ENCODE measurements around the gene GSTM4. TPM values are rescaled to one million over a fixed set of nuclear protein-coding genes. Genes with fewer than 3 reads are reported as not detected.

The GSTM4 gene
- total RNA-seq, 4 donors from 2014 or later, result 33.1 to 43.1 (median 39.1) TPM

GRCh38 chr1:109641861-109642260 lies 14.0 kb upstream of the GSTM4 start:
- H3K4me3 ChIP-seq, result no peak overlapping the region
- H3K27me3 ChIP-seq, result no peaks in the 10 kb centered on the region
- peaks cover 8 to 17% (median 10%) of the 10 kb centered on the region in 4 donors for H3K4me1 ChIP-seq
- no peaks in the 10 kb centered on the region for H3K9me3 ChIP-seq
- H3K36me3 ChIP-seq, result no peaks in the 10 kb centered on the region
- intact Hi-C loops (cut with DNase I), result loop anchor here (5.0 kb wide), 3 partner anchors 45 to 340 kb away; partner anchors contain the start of genes AHCYL1 and GSTM1
- H3K27ac ChIP-seq (replicated peaks in 1 of 4), result no peak overlapping the region
- TF ChIP-seq, protein P1, sequence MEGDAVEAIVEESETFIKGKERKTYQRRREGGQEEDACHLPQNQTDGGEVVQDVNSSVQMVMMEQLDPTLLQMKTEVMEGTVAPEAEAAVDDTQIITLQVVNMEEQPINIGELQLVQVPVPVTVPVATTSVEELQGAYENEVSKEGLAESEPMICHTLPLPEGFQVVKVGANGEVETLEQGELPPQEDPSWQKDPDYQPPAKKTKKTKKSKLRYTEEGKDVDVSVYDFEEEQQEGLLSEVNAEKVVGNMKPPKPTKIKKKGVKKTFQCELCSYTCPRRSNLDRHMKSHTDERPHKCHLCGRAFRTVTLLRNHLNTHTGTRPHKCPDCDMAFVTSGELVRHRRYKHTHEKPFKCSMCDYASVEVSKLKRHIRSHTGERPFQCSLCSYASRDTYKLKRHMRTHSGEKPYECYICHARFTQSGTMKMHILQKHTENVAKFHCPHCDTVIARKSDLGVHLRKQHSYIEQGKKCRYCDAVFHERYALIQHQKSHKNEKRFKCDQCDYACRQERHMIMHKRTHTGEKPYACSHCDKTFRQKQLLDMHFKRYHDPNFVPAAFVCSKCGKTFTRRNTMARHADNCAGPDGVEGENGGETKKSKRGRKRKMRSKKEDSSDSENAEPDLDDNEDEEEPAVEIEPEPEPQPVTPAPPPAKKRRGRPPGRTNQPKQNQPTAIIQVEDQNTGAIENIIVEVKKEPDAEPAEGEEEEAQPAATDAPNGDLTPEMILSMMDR (IDR thresholded peaks at IDR 0.05), result no peak
- TF ChIP-seq POLR2AphosphoS5 (IDR thresholded peaks at IDR 0.05), result no peak
- TF ChIP-seq EP300 (IDR thresholded peaks at IDR 0.05), result no peak
- TF ChIP-seq POLR2A (IDR thresholded peaks at IDR 0.05; ENCODE audit: low read depth), result no peak
- 76% methylated on average over 2 of the region's 2 CpGs for WGBS
- peak; percentile 47 for DNase-seq (ENCODE audit: extremely low spot score)

DNA sequence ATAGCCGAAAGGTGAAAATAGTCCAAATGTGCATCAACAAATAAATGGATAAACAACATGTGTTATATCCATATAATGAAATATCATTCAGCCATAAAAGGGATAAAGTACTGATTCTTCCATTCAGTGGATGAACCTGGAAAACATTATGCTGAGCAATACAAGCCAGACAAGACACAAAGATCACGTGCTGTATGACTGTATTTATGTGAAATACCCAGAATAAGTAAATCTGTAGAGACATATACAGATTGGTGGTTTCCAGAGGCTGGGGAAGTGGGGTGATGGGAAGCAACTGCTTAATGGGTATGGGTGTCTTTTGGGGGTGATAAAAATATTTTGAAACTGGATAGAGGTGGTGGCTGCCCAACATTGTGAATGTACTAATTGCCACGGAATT lies 13.3 kb upstream of the GSTM4 start:
- Histone ChIP-seq H3K27me3 (no peaks in the 10 kb centered on the region), H3K36me3 (no peaks in the 10 kb centered on the region), H3K9me3 (no peaks in the 10 kb centered on the region), H3K27ac (replicated peaks in 1 of 4) (no peak overlapping the region), H3K4me1 (peaks cover 8 to 17% (median 10%) of the 10 kb centered on the region in 4 donors), H3K4me3 (no peak overlapping the region)
- intact Hi-C loops (cut with DNase I), result loop anchor here (5.0 kb wide), 3 partner anchors 45 to 340 kb away; partner anchors contain the start of genes AHCYL1 and GSTM1
- DNase-seq (ENCODE audit: extremely low spot score), result peak; percentile 19
- WGBS, result 62% methylated on average over 3 of the region's 3 CpGs
- TF ChIP-seq EP300 (IDR thresholded peaks at IDR 0.05), result no peak
- TF ChIP-seq POLR2AphosphoS5 (IDR thresholded peaks at IDR 0.05), result no peak

DNA sequence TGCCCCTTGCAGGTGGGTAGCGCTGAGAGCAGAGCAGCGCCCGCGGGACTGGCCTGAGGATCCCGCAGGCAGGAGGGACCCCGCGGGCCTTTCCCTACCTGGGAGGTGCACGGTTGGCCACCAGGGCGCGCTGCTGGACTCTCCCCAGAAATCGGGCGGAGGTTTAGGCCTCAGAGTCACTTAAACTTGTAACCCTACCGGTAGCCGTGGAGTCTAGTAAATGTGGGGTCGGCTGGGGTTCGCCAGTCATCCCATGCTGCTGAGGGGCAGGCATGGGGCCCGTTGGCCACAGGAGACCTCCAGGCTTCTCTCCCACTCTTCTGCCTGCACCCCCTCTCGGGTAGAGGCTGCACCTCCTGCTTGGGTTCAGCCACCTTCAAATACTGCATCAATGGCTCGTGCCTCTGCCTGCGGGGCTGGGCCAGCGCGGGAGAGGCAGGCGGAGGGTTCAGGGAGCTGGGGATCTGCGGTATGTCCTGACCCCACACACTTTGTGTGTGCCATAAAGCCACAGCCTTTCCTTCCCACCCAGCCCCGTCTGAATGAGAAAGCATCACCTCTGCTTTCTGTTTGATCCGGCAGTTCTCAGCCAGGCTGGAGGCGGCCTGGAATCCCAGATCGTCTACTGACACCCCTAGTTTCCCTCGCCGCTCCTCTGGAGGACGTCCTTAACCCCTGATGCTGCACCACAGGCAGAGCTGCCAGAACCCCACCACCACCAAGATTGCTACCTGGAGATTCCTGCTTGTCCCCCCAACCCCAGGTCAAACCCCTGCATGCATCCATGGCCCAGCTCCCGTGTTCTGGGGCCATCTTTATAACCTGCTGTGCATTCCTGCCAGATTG lies 12.3 kb upstream of the GSTM4 start:
- Histone ChIP-seq H3K4me3 (peak overlapping the region in 2 of 4 donors; percentile 20 to 30), H3K4me1 (peaks cover 8 to 17% (median 10%) of the 10 kb centered on the region in 4 donors), H3K36me3 (no peaks in the 10 kb centered on the region), H3K9me3 (no peaks in the 10 kb centered on the region), H3K27me3 (no peaks in the 10 kb centered on the region), H3K27ac (replicated peaks in 1 of 4) (no peak overlapping the region)
- intact Hi-C loops (cut with DNase I), result loop anchor here (5.0 kb wide), 3 partner anchors 44 to 339 kb away; partner anchors contain the start of genes AHCYL1 and GSTM1
- DNase-seq (ENCODE audit: extremely low spot score), result peak; percentile 96
- TF ChIP-seq, protein P1 (IDR thresholded peaks at IDR 0.05), result peak; percentile 87 to 91 (median 87)
- TF ChIP-seq POLR2A (IDR thresholded peaks at IDR 0.05; ENCODE audit: low read depth), result no peak
- WGBS, result 55% methylated on average over 10 of the region's 32 CpGs

- TF ChIP-seq POLR2AphosphoS5 (IDR thresholded peaks at IDR 0.05), result no peak
- no peak for TF ChIP-seq EP300 (IDR thresholded peaks at IDR 0.05)
- no peak for TF ChIP-seq POLR2A (IDR thresholded peaks at IDR 0.05; ENCODE audit: low read depth)
- TF ChIP-seq, protein P1 (IDR thresholded peaks at IDR 0.05), result no peak
- no peak overlapping the region for H3K27ac ChIP-seq (replicated peaks in 1 of 4)
- H3K27me3 ChIP-seq, result no peaks in the 10 kb centered on the region
- no CpG with 5 or more reads among the region's 10 CpGs for WGBS
- no peaks in the 10 kb centered on the region for H3K36me3 ChIP-seq
- peaks cover 8 to 17% (median 10%) of the 10 kb centered on the region in 4 donors for H3K4me1 ChIP-seq
- intact Hi-C loops (cut with DNase I), result loop anchor here (5.0 kb wide), 3 partner anchors 43 to 338 kb away; partner anchors contain the start of genes AHCYL1 and GSTM1
- no peak overlapping the region for H3K4me3 ChIP-seq
- H3K9me3 ChIP-seq, result no peaks in the 10 kb centered on the region
- no peak for DNase-seq (ENCODE audit: extremely low spot score)
Measured at GRCh38 chr1:109644670-109645069, 11.2 kb upstream of the GSTM4 start.

- Histone ChIP-seq H3K36me3 (no peaks in the 10 kb centered on the region), H3K4me1 (peaks cover 2 to 3% (median 2%) of the 10 kb centered on the region in 4 donors), H3K9me3 (no peaks in the 10 kb centered on the region), H3K4me3 (peak overlapping the region in 3 of 4 donors; percentile 15 to 36 (median 33)), H3K27ac (replicated peaks in 1 of 4) (no peak overlapping the region), H3K27me3 (no peaks in the 10 kb centered on the region)
- WGBS, result 59% methylated on average over 4 of the region's 4 CpGs
- peak; percentile 39 for DNase-seq (ENCODE audit: extremely low spot score)
- TF ChIP-seq EP300 (IDR thresholded peaks at IDR 0.05), result no peak
- TF ChIP-seq, protein P1 (IDR thresholded peaks at IDR 0.05), result peak; percentile 14 to 23 (median 18)
- intact Hi-C loops (cut with DNase I), result no loop called here
Measured at GRCh38 chr1:109649491-109649914, 6.4 kb upstream of the GSTM4 start.
